A549 (cell line): Measurements from ENCODE around the gene COX4I2. TPM values are rescaled to one million over a fixed set of nuclear protein-coding genes. Genes with fewer than 3 reads are reported as not detected.

ENCODE experiments used
- ATAC-seq, 2 experiments: fragments of 200-7000 bp in 1 of 2; fragments of >200 bp in 1 of 2; cut with Nextera tagmentation in 1 of 2; cut with Tn5 transposase in 1 of 2; 3 replicates each; pipeline versions ENCODE4 v1.8.0 to v1.9.1; 2018 to 2020; ENCODE audit warnings: mild to moderate bottlenecking in 1 of 2, moderate library complexity in 1 of 2
- CTCF ChIA-PET: fragments of 300-600 bp; sonication (Branson Sonifier 250); formaldehyde crosslinking; extraction: SDS; loops from one replicate; lab custom pipeline; 2021; ENCODE audit warnings: antibody characterized with exemption, inconsistent platforms; lab: Yijun Ruan, JAX
- POLR2A ChIA-PET: fragments of 350-600 bp; formaldehyde crosslinking; extraction: SDS; loops from one replicate; lab custom pipeline; 2021; ENCODE audit warnings: antibody characterized with exemption, inconsistent platforms; lab: Yijun Ruan, JAX
- DNase-seq, 2 experiments: peaks; one replicate each; pipeline versions ENCODE4 v3.0.0 to v3.0.0-alpha.2; 2011 to 2016; ENCODE audit warnings: low read depth in 1 of 2, low spot score in 1 of 2
- FAIRE-seq: peaks from 2 replicates; lab custom pipeline; 2011; peaks lifted over from hg19 to GRCh38; lab: Jason Lieb, UNC
- H3K27ac ChIP-seq, 2 experiments: fragments of >200 bp; sonication (Bioruptor Twin); formaldehyde crosslinking; 3 replicates each; pipeline ENCODE4 v1.5.1; 2016 to 2017
- H3K4me1 ChIP-seq: fragments of >200 bp; sonication (Bioruptor Twin); formaldehyde crosslinking; 3 replicates; pipeline ENCODE4 v1.6.1; 2016
- H3K4me2 ChIP-seq: fragments of >200 bp; sonication (Bioruptor Twin); formaldehyde crosslinking; 3 replicates; pipeline ENCODE4 v1.6.1; 2016
- H3K4me3 ChIP-seq: fragments of >200 bp; sonication (Bioruptor Twin); formaldehyde crosslinking; 3 replicates; pipeline ENCODE4 v1.5.1; 2016
- H3K9me3 ChIP-seq: fragments of >200 bp; sonication (Bioruptor Twin); formaldehyde crosslinking; 3 replicates; pipeline ENCODE4 v1.6.1; 2016
- ATOH8 ChIP-seq: fragments of 250-450 bp; sonication (Bioruptor Pico); IDR thresholded peaks from 2 replicates; pipeline ENCODE4 v1.5.0; 2020; ENCODE audit warnings: low read depth, mild to moderate bottlenecking, moderate library complexity
- BHLHE40 ChIP-seq: IDR thresholded peaks from 2 replicates; pipeline ENCODE4 v1.6.1; 2012; ENCODE audit warnings: low read depth, low read length, inconsistent platforms
- CBX2 ChIP-seq: fragments of 200-600 bp; sonication (generic); IDR thresholded peaks from 2 replicates; pipeline ENCODE4 v1.6.1; 2016; ENCODE audit warnings: low read depth, mild to moderate bottlenecking, borderline replicate concordance
- CEBPB ChIP-seq, 2 experiments: fragments of >200 bp in 1 of 2; sonication (Bioruptor Twin) in 1 of 2; formaldehyde crosslinking in 1 of 2; IDR thresholded peaks; 2 replicates each; pipeline ENCODE4 v1.6.1; 2012 to 2016
- CTCF ChIP-seq: fragments of >200 bp; sonication (Bioruptor Twin); formaldehyde crosslinking; IDR thresholded peaks from 3 replicates; pipeline ENCODE4 v1.5.1; 2016
- EHF ChIP-seq: fragments of 250-450 bp; sonication (Bioruptor Pico); IDR thresholded peaks from 2 replicates; pipeline ENCODE4 v1.5.0; 2020; ENCODE audit warnings: mild to moderate bottlenecking
- EHMT2 ChIP-seq: fragments of 200-600 bp; sonication (generic); IDR thresholded peaks from 2 replicates; pipeline ENCODE4 v1.6.1; 2016; ENCODE audit warnings: antibody characterized with exemption, low read depth, mild to moderate bottlenecking, moderate library complexity
- ELK1 ChIP-seq: fragments of 150-350 bp; IDR thresholded peaks from 2 replicates; pipeline ENCODE4 v1.6.1; 2014; ENCODE audit warnings: low read depth, mild to moderate bottlenecking, low read length
- EP300 ChIP-seq, 2 experiments: fragments of >200 bp; sonication (Bioruptor Twin); formaldehyde crosslinking; IDR thresholded peaks; 2 replicates in 1 of 2; 3 replicates in 1 of 2; pipeline ENCODE4 v1.6.1; 2016 to 2017
- ESRRA ChIP-seq: fragments of 150-350 bp; IDR thresholded peaks from 2 replicates; pipeline ENCODE4 v1.6.1; 2014; ENCODE audit warnings: mild to moderate bottlenecking, low read length, borderline replicate concordance
- FOSL2 ChIP-seq, 2 experiments: fragments of 450-650 bp in 1 of 2; fragments of >200 bp in 1 of 2; sonication (Bioruptor Twin) in 1 of 2; formaldehyde crosslinking; IDR thresholded peaks; 2 replicates each; pipeline versions ENCODE4 v1.5.0 to v1.6.1; 2016 to 2020; ENCODE audit warnings: mild to moderate bottlenecking in 1 of 2, moderate library complexity in 1 of 2
- FOXS1 ChIP-seq: fragments of 250-450 bp; sonication (Bioruptor Pico); IDR thresholded peaks from 2 replicates; pipeline ENCODE4 v1.5.0; 2020; ENCODE audit warnings: mild to moderate bottlenecking, moderate library complexity
- GATA3 ChIP-seq: IDR thresholded peaks from 2 replicates; pipeline ENCODE4 v1.6.1; 2012; ENCODE audit warnings: borderline replicate concordance
- HMGXB4 ChIP-seq: fragments of 250-450 bp; sonication (Bioruptor Pico); IDR thresholded peaks from 2 replicates; pipeline ENCODE4 v1.5.0; 2021; ENCODE audit warnings: mild to moderate bottlenecking, moderate library complexity, borderline replicate concordance
- HOXB13 ChIP-seq: fragments of 250-450 bp; sonication (Bioruptor Pico); IDR thresholded peaks from 2 replicates; pipeline ENCODE4 v1.5.0; 2020; ENCODE audit warnings: low read depth, mild to moderate bottlenecking, moderate library complexity
- HOXB5 ChIP-seq: fragments of 250-450 bp; sonication (Bioruptor Pico); IDR thresholded peaks from 2 replicates; pipeline ENCODE4 v1.5.0; 2020; ENCODE audit warnings: mild to moderate bottlenecking, moderate library complexity
- JUN ChIP-seq, 2 experiments: fragments of >200 bp; sonication (Bioruptor Twin); formaldehyde crosslinking; IDR thresholded peaks; 2 replicates in 1 of 2; 3 replicates in 1 of 2; pipeline ENCODE4 v1.6.1; 2016 to 2017
- JUNB ChIP-seq: fragments of >200 bp; sonication (Bioruptor Twin); formaldehyde crosslinking; IDR thresholded peaks from 2 replicates; pipeline ENCODE4 v1.6.1; 2016
- KDM1A ChIP-seq: fragments of 200-600 bp; sonication (generic); IDR thresholded peaks from 2 replicates; pipeline ENCODE4 v1.6.1; 2016; ENCODE audit warnings: low read depth, mild to moderate bottlenecking
- KDM5A ChIP-seq: fragments of 200-600 bp; sonication (generic); IDR thresholded peaks from 2 replicates; pipeline ENCODE4 v1.6.1; 2016; ENCODE audit warnings: antibody characterized with exemption, mild to moderate bottlenecking
- MAX ChIP-seq: IDR thresholded peaks from 2 replicates; pipeline ENCODE4 v1.6.1; 2012
- MAZ ChIP-seq: fragments of 150-350 bp; IDR thresholded peaks from 2 replicates; pipeline ENCODE4 v1.6.1; 2014; ENCODE audit warnings: antibody characterized with exemption, low read depth, low read length, borderline replicate concordance
- MYC ChIP-seq: IDR thresholded peaks from 2 replicates; pipeline ENCODE4 v1.6.1; 2012; ENCODE audit warnings: mild to moderate bottlenecking, inconsistent platforms, low read length, improper control_type of control experiment, borderline replicate concordance
- PBX3 ChIP-seq: IDR thresholded peaks from 2 replicates; pipeline ENCODE4 v1.6.1; 2012
- POLR2A ChIP-seq: IDR thresholded peaks from 2 replicates; pipeline ENCODE4 v1.6.1; 2012; ENCODE audit warnings: mild to moderate bottlenecking, low read length
- POLR2AphosphoS2 ChIP-seq: conservative IDR thresholded peaks from 2 replicates; pipeline ENCODE4 v1.6.1; 2012; ENCODE audit warnings: low read length, improper control_type of control experiment, inconsistent platforms
- RAD21 ChIP-seq, 2 experiments: fragments of >200 bp in 1 of 2; sonication (Bioruptor Twin) in 1 of 2; formaldehyde crosslinking in 1 of 2; IDR thresholded peaks in 1 of 2; conservative IDR thresholded peaks in 1 of 2; 2 replicates in 1 of 2; 3 replicates in 1 of 2; pipeline ENCODE4 v1.6.1; 2012 to 2018; ENCODE audit warnings: inconsistent platforms in 1 of 2
- RARB ChIP-seq: fragments of 250-450 bp; sonication (Bioruptor Pico); IDR thresholded peaks from 2 replicates; pipeline ENCODE4 v1.8.0; 2021; ENCODE audit warnings: mild to moderate bottlenecking, moderate library complexity
- RFX5 ChIP-seq: fragments of 450-650 bp; IDR thresholded peaks from 2 replicates; pipeline ENCODE4 v1.7.1; 2014; ENCODE audit warnings: antibody characterized with exemption, mild to moderate bottlenecking, moderate library complexity
- SMC3 ChIP-seq: fragments of >200 bp; sonication (Bioruptor Twin); formaldehyde crosslinking; IDR thresholded peaks from 3 replicates; pipeline ENCODE4 v1.6.1; 2018; ENCODE audit warnings: inconsistent platforms
- TFCP2L1 ChIP-seq: fragments of 250-450 bp; sonication (Bioruptor Pico); IDR thresholded peaks from 2 replicates; pipeline ENCODE4 v1.5.0; 2021; ENCODE audit warnings: mild to moderate bottlenecking
- TP53 ChIP-seq: fragments of 250-450 bp; sonication (Bioruptor Pico); IDR thresholded peaks from 2 replicates; pipeline ENCODE4 v1.5.0; 2021; ENCODE audit warnings: mild to moderate bottlenecking, moderate library complexity
- ZFP36 ChIP-seq: fragments of 450-650 bp; IDR thresholded peaks from 2 replicates; pipeline ENCODE4 v1.6.1; 2014; ENCODE audit warnings: borderline replicate concordance; ENCODE audit not compliant: partially characterized antibody
- WGBS: methylation state at CpG from one replicate; pipeline ENCODE4 v1.1.6; 2017; ENCODE audit errors: missing lambda C conversion rate; 5-methylcytosine and 5-hydroxymethylcytosine counted together
- polyA plus RNA-seq, 4 experiments: library from polyadenylated mRNA; depleted of rRNA in 3 of 4; stranded (reverse); fragments of >200 nt; fragmentation: RNase III in 1 of 4; extraction: RNeasy Plus Mini Kit Qiagen cat#74134 plus additional on column Dnase treatment in 1 of 4; gene quantifications; 2 replicates in 3 of 4; 3 replicates in 1 of 4; pipeline ENCODE4 v1.2.3, GENCODE V29; 2011 to 2017

The COX4I2 gene
- polyA plus RNA-seq, 2 of the 4 experiments (the other 2 are of a cell fraction) = not detected

- DNase-seq (peak; percentile 82 to 99), ATAC-seq (peak; percentile 45 to 49), FAIRE-seq (no peak)
- H3K4me2 ChIP-seq = peak overlapping the region; percentile 94
- 10% methylated on average over 24 of the region's 43 CpGs for WGBS
- H3K4me3 ChIP-seq = peak overlapping the region; percentile 93
- peaks cover 38% of the 10 kb centered on the region for H3K4me1 ChIP-seq
- peak overlapping the region; percentile 97 to 98 for H3K27ac ChIP-seq
- no peaks in the 10 kb centered on the region for H3K9me3 ChIP-seq
- ChIA-PET POLR2A (interaction anchor here (1.0 to 8.1 kb wide), 19 partner anchors 8 to 134 kb away, joined by 3 to 265 read pairs (median 14); partner anchors contain the start of gene BCL2L1), CTCF (interaction anchor here (1.2 to 25.0 kb wide), 8 partner anchors 8 to 120 kb away, joined by 4 to 966 read pairs (median 12); a partner anchor contains a TSS)
- TF ChIP-seq JUNB (no peak), ELK1 (no peak), RAD21 (conservative IDR thresholded peaks at IDR 0.05 in 1 of 2, IDR thresholded peaks at IDR 0.05 in 1 of 2) (peak in 1 of 2 experiments; percentile 13; a peak in 2 of 5 replicates), HMGXB4 (CRISPR knock-in tag) (0 out of 2 replicates have a peak, but pooled peaks have one; percentile 12), TP53 (CRISPR knock-in tag) (peak; percentile 86), ESRRA (no peak), MAZ (peak; percentile 63; the same call in 1 of the 2 replicates), RFX5 (peak; percentile 67; the same call in 1 of the 2 replicates), RARB (CRISPR knock-in tag) (peak; percentile 61), KDM5A (no peak), SMC3 (no peak), POLR2AphosphoS2 (peak; percentile 77; the same call in 1 of the 2 replicates), ZFP36 (peak; percentile 71), EHF (CRISPR knock-in tag) (peak; percentile 25; the same call in 1 of the 2 replicates), EHMT2 (no peak), JUN (IDR thresholded peaks at IDR 0.05) (peak in 1 of 2 experiments; percentile 52; a peak in 2 of 5 replicates), CTCF (no peak), FOXS1 (CRISPR knock-in tag) (0 out of 2 replicates have a peak, but pooled peaks have one; percentile 31), HOXB5 (peak; percentile 71; the same call in 1 of the 2 replicates), TFCP2L1 (peak; percentile 50), KDM1A (no peak), FOSL2 (IDR thresholded peaks at IDR 0.05) (no peak), FOSL2 (CRISPR knock-in tag; IDR thresholded peaks at IDR 0.05) (peak; percentile 86), GATA3 (peak; percentile 77; the same call in 1 of the 2 replicates), MAX (peak; percentile 89), CBX2 (no peak), HOXB13 (CRISPR knock-in tag) (peak; percentile 27; the same call in 1 of the 2 replicates), BHLHE40 (peak; percentile 41; the same call in 1 of the 2 replicates), EP300 (IDR thresholded peaks at IDR 0.05) (peak; percentile 53 to 86; a peak in 2 of 5 replicates), POLR2A (peak; percentile 90), ATOH8 (CRISPR knock-in tag) (peak; percentile 62; the same call in 1 of the 2 replicates), PBX3 (peak; percentile 54; the same call in 1 of the 2 replicates), CEBPB (IDR thresholded peaks at IDR 0.05) (peak in 1 of 2 experiments; percentile 54; a peak in 1 of 4 replicates), MYC (peak; percentile 25; the same call in 1 of the 2 replicates)
Observed at GRCh38 chr20:31603822-31604566, 33.7 kb upstream of the COX4I2 start.
